GM19455 (cell line): ENCODE measurements around the gene IMMP2L.

Source experiments
- ATAC-seq: cut with Tn5 transposase; IDR thresholded peaks from one replicate; pipeline ENCODE4 v1.9.1; 2021; ENCODE audit not compliant: unreplicated experiment

The IMMP2L gene

DNA sequence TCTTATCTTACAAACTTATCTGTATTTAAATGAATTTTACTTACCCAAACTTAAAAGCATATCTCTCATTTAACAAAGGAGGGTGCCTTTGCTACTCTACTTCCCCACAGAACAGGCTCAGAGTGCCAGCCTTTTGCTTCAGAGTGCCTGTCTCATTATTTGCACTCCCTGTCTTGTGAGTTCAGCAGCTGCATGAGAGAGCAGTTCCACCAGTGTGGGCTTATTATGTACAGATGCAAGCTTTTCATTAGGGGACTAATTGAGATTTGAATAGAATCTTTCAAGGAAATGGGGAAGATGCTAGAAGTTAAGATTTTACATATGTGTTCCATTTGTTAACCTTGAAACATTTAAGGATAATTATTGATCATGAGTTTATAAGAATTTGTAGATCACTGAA lies 781.6 kb downstream of the IMMP2L start:
- ATAC-seq: no peak

- ATAC-seq: no peak
Measured at GRCh38 chr7:110779339-110779738, 783.0 kb downstream of the IMMP2L start.

- no peak for ATAC-seq
Measured at GRCh38 chr7:110775046-110775445, 787.2 kb downstream of the IMMP2L start.

GRCh38 chr7:110774071-110774470 lies 788.2 kb downstream of the IMMP2L start:
- no peak for ATAC-seq

GRCh38 chr7:110772615-110773014 lies 789.7 kb downstream of the IMMP2L start:
- ATAC-seq: no peak

DNA sequence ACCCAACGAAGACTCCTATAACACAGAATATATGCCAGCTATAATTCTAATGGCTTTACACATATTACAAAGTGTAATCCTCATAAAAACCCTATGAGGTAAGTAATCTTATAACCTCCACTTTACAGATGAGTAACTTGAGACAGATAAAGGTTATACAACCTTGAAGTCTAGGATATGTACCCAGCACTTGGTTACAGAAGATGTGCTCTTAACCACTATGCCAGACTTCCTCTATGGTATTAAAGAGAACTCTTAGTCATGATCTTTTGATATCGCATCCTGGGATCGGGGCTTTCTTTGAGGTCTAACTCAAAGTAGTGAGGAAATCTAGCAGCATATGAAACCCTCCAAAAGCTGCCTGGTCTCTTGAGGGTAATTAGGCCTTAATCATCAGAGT lies 790.6 kb downstream of the IMMP2L start:
- ATAC-seq: no peak

- no peak for ATAC-seq
Measured at GRCh38 chr7:110767550-110768110, 794.7 kb downstream of the IMMP2L start.

DNA sequence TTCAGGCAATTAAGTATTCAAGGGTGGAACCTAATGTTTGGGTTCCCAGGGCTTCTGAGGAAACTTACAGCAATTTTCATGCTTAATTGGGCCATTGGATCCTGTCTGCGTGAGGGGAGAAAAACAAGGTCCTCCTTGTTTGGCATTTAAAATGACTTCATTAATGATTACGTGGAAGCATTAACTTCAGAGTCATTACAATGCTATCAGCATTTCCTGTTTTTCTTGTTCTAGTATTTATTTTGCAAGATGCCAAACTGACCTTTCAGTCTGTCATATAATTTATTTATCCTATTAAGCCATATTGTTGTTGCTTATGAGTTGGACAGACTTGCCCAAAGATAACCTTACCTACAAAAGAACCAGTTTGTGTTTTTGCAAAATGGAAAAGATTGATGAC lies 795.4 kb downstream of the IMMP2L start:
- no peak for ATAC-seq

DNA sequence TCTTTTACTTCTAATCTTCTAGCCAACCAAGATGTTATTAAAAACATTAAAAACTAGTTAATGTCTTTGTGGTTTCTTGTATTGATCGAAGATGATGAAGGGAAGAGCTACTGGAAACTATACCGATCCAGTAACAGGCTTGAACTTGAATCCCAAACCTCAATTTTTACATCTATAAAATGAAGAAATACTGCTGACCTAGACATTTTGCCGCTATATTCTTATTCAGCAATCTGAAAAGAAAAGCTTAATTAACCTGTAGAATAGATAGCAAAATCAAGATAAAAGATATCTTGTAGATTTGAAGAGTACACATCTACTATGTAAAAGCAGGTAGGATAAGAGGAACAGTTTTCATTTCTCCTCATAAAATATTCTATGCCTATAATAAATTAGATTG lies 797.4 kb downstream of the IMMP2L start:
- no peak for ATAC-seq

- ATAC-seq: no peak
Measured at GRCh38 chr7:110762546-110763225, 799.6 kb downstream of the IMMP2L start.

- no peak for ATAC-seq
Measured at GRCh38 chr7:110760341-110760740, 802.0 kb downstream of the IMMP2L start.

- no peak for ATAC-seq
Measured at GRCh38 chr7:110759069-110759468, 803.2 kb downstream of the IMMP2L start.

GRCh38 chr7:110754649-110755048 lies 807.6 kb downstream of the IMMP2L start:
- ATAC-seq: no peak

DNA sequence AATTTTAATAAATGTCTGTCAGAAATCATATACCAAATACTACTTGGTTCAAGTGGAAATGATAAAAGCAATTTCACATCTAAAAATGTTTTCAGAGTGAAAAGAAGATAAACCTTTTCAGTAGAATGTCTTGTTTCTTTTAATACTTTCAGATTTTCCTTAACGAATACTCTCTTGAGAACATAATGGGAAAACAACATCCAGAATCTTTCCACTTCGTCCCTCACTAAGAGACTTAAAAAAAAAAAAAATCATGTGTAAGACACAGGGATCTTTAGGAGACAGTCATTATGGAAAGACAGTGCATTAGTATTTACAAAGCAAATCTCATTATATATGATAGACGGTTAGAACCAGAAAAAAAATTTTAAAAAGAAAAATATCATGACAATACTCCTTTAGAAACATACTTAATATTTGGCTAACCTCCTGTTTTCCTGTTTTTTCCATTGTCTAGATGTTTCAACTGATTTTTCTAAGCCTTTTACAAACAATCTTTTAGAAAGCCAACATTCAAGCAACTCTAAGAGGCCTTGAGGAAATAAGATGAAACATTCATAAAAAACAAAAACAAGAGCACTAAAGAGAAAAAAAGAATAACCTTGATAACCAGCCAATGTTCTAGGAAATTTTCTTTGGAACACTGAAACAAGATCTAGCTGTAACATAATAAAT lies 811.2 kb downstream of the IMMP2L start:
- ATAC-seq: no peak

DNA sequence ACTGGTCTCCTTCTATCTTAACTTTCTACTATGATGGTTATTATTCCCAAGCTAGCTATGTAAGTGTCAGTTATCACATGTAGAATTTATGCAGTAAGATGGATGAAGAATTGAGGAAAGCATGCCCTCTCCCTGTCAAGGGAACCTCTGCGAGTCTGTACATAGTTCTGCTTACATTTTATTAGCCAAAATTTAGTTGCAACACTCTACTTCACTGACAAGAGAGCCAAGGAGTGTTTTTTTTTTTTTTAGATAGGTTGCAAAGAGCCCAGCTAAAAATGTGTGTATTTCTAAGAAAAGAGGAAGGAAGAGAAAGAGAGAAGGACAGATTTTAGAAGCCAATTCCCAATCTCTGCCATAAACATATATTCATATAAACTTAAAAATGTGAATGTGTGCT lies 829.1 kb downstream of the IMMP2L start:
- ATAC-seq: no peak

DNA sequence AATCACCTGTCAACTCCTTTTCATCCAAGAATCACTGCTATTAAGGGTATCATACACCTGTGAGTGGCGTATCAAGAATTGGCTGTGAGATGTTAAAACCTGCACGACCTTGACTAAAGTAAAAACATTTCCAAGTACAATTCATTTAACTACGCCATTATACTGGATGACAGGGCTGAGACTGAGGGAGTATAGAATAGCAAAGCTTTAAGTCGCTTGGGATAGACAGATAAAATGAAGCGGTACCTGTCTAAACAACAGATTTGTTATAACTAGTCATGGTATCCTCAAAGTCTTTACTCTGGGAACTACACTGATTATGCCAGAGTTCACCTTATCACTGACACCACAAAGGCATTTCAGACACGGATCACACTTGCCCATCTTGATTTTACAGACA lies 837.5 kb downstream of the IMMP2L start:
- ATAC-seq: no peak

DNA sequence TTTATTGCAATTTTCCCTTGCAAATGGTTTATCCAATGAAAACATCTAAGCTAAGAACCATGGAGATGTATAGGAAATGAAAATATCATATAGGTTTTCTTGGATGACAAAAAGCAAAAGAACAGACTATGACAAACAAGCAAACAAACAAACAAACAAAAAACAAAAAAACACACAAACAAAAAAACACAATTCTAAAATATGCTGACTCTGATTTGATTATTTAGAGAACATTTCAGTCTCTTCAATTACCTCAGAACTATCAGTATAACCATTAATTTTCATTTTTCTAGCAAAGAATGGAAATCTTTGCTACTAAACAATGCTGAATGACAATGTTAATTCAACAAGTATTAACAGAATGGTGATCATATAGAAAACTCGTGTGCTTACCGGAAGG lies 840.9 kb downstream of the IMMP2L start:
- ATAC-seq: no peak

- ATAC-seq: no peak
Measured at GRCh38 chr7:110720626-110721025, 841.7 kb downstream of the IMMP2L start.

DNA sequence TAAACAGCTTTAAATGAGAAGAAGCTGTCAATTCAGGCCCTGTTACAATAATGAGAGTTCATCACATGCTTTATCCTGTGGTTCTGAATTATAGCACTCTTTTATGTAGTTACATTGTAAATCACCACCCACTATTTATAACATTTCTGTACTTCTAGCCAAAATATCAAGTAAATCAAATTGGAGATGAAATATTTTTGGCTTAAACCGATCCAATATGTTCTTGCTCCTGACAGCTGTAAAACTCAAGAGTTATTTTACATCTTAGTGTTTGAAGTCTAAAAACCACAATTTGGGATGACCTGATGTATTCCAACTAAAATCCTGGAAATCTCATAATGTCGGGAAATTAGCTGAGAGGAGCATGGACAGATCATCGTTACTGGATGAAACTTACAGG lies 842.6 kb downstream of the IMMP2L start:
- no peak for ATAC-seq

GRCh38 chr7:110718503-110719205 lies 843.6 kb downstream of the IMMP2L start:
- ATAC-seq: no peak

- ATAC-seq: no peak
Measured at GRCh38 chr7:110704225-110704624, 858.1 kb downstream of the IMMP2L start.

- ATAC-seq: no peak
Measured at GRCh38 chr7:110698576-110698975, 863.7 kb downstream of the IMMP2L start.
